PC-3 (cell line): ENCODE measurements around the gene TNFRSF25. TPM values are rescaled to one million over a fixed set of nuclear protein-coding genes. Genes with fewer than 3 reads are reported as not detected.

ENCODE experiments used
- ATAC-seq: fragments of 200-7000 bp; cut with Tn5 transposase; 2 replicates; pipeline ENCODE4 v1.9.1; 2020; ENCODE audit warnings: mild to moderate bottlenecking, moderate library complexity
- BruUV-seq: library from RNA; stranded (reverse); fragments of 400-500 nt; replicated peaks from 2 replicates; lab custom pipeline; 2021; lab: Mats Ljungman, UMichigan
- CTCF ChIA-PET: fragments of 300-600 bp; sonication (Branson Sonifier 250); formaldehyde crosslinking; loops from one replicate; lab custom pipeline; 2022; ENCODE audit warnings: antibody characterized with exemption; lab: Charles Lee
- POLR2A ChIA-PET: fragments of 300-600 bp; sonication (Branson Sonifier 250); formaldehyde crosslinking; loops from one replicate; lab custom pipeline; 2022; ENCODE audit warnings: antibody characterized with exemption; ENCODE audit not compliant: unreplicated experiment; lab: Charles Lee
- DNase-seq: peaks from one replicate; pipeline ENCODE4 v3.0.0-alpha.2; 2015
- H2AFZ ChIP-seq: fragments of 300-600 bp; sonication (generic); 2 replicates; pipeline ENCODE4 v1.6.0; 2016; ENCODE audit warnings: antibody characterized with exemption, low read length
- H3F3A ChIP-seq: fragments of 300-600 bp; sonication (generic); one replicate; pipeline ENCODE4 v1.6.0; 2017; ENCODE audit warnings: antibody characterized with exemption, low read length, control low read depth, mild to moderate bottlenecking; ENCODE audit not compliant: unreplicated experiment
- H3K27ac ChIP-seq: fragments of 300-600 bp; sonication (generic); 2 replicates; pipeline ENCODE4 v1.5.1; 2016; ENCODE audit warnings: mild to moderate bottlenecking, low read length
- H3K27me3 ChIP-seq: fragments of 300-600 bp; sonication (generic); 2 replicates; pipeline ENCODE4 v1.6.1; 2016; ENCODE audit warnings: low read length, mixed read lengths
- H3K36me3 ChIP-seq: fragments of 300-600 bp; sonication (generic); 2 replicates; pipeline ENCODE4 v1.6.1; 2016; ENCODE audit warnings: low read depth, mixed run types, low read length, mixed read lengths
- H3K4me1 ChIP-seq: fragments of 300-600 bp; sonication (generic); 2 replicates; pipeline ENCODE4 v1.5.1; 2016; ENCODE audit warnings: low read length; ENCODE audit not compliant: insufficient read depth
- H3K4me2 ChIP-seq: fragments of 300-600 bp; sonication (generic); 2 replicates; pipeline ENCODE4 v1.6.0; 2016; ENCODE audit warnings: low read length
- H3K4me3 ChIP-seq: fragments of 300-600 bp; sonication (generic); 2 replicates; pipeline ENCODE4 v1.5.1; 2016; ENCODE audit warnings: mild to moderate bottlenecking, low read length, mixed read lengths
- H3K79me2 ChIP-seq: fragments of 300-600 bp; sonication (generic); 2 replicates; pipeline ENCODE4 v1.6.1; 2017; ENCODE audit warnings: low read length, mixed read lengths
- H3K9ac ChIP-seq: fragments of 300-600 bp; sonication (generic); 2 replicates; pipeline ENCODE4 v1.6.0; 2016; ENCODE audit warnings: mild to moderate bottlenecking, low read length
- H3K9me2 ChIP-seq: fragments of 300-600 bp; sonication (generic); replicated peaks from 2 replicates; pipeline ENCODE4 v1.6.1; 2016; ENCODE audit warnings: mixed run types, low read length, mixed read lengths
- H3K9me3 ChIP-seq: fragments of 300-600 bp; sonication (generic); 2 replicates; pipeline ENCODE4 v1.6.1; 2016; ENCODE audit warnings: low read length, mixed read lengths
- H4K20me1 ChIP-seq: fragments of 300-600 bp; sonication (generic); 2 replicates; pipeline ENCODE4 v1.6.1; 2016; ENCODE audit warnings: low read length, mixed read lengths
- EZH2 ChIP-seq: fragments of 300-600 bp; sonication (generic); IDR thresholded peaks from one replicate; pipeline ENCODE4 v1.6.1; 2017; ENCODE audit warnings: antibody characterized with exemption, mild to moderate bottlenecking, low read length; ENCODE audit not compliant: unreplicated experiment
- EZH2phosphoT487 ChIP-seq: fragments of 300-600 bp; sonication (generic); IDR thresholded peaks from 2 replicates; pipeline ENCODE4 v1.6.1; 2018; ENCODE audit warnings: mild to moderate bottlenecking, antibody characterized with exemption, low read length, borderline replicate concordance
- intact Hi-C: fragments of 100-400 bp; cut with micrococcal nuclease; formaldehyde crosslinking; loops from 2 replicates; pipeline ENCODE4 v1.9.0; 2023
- total RNA-seq: library from RNA; depleted of rRNA; stranded (reverse); fragments of >200 nt; gene quantifications from 2 replicates; pipeline ENCODE4 v1.2.3, GENCODE V29; 2014
- TF ChIP-seq, protein P1 (sequence below): fragments of 300-600 bp; sonication (generic); conservative IDR thresholded peaks from 2 replicates; pipeline ENCODE4 v1.5.1; 2017; ENCODE audit warnings: antibody characterized with exemption, low read depth, mild to moderate bottlenecking, low read length

TNFRSF25 gene
- total RNA-seq, 1 experiment from 2014 or later = 42.5 TPM

DNA sequence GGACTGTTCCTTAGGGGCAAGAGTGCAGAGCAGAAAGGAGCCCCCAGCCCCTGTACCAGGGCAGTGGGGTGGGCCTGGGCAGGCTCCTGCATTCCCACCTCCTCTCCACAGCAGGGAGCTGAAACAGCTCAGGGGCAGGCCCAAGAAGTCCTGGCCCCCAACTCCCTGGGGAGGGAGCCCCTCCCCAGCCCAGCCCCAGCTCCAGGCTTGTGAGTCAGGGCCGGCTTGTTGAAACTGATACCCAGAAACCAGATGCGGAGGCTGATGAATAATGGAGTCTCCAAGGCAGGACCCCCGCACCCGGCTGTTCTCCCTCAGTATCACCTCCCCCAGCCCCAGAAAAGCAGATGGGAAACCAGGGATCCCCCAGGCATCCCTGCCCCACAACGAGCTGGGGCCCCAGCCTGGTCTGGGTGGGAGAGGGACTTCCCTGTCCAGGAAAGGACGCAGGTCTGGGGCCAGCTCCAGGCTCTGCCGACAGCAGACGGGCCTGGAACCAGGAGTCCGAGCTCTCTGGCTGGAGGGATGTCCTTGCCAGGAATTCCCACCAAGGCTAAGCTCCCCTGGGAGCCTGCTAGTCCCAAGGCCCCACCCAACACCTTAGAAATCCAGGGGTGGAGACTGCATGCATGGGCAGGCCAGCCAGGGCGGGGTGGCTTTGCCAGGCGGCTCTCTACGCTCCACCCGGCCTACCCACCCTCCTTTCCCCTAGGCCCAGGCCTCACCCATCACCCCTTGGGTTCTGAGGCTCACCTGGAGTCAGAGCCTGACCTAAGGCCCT lies 22.8 kb upstream of the TNFRSF25 start:
- Histone ChIP-seq H3K9me3 (no peaks in the 10 kb centered on the region), H3K9ac (peak overlapping the region; percentile 93), H3K4me1 (peaks cover 51% of the 10 kb centered on the region), H3K4me2 (peak overlapping the region; percentile 96), H3K27ac (0 out of 2 replicates have a peak overlapping the region, but pooled peaks have one; percentile 1), H3K27me3 (no peaks in the 10 kb centered on the region), H3K9me2 (no peaks in the 10 kb centered on the region), H3K79me2 (peaks cover 44% of the 10 kb centered on the region), H2AFZ (no peak overlapping the region), H3K4me3 (peak overlapping the region; percentile 89), H3F3A (peaks cover 7% of the 10 kb centered on the region), H4K20me1 (no peaks in the 10 kb centered on the region), H3K36me3 (no peaks in the 10 kb centered on the region)
- TF ChIP-seq, protein P1, sequence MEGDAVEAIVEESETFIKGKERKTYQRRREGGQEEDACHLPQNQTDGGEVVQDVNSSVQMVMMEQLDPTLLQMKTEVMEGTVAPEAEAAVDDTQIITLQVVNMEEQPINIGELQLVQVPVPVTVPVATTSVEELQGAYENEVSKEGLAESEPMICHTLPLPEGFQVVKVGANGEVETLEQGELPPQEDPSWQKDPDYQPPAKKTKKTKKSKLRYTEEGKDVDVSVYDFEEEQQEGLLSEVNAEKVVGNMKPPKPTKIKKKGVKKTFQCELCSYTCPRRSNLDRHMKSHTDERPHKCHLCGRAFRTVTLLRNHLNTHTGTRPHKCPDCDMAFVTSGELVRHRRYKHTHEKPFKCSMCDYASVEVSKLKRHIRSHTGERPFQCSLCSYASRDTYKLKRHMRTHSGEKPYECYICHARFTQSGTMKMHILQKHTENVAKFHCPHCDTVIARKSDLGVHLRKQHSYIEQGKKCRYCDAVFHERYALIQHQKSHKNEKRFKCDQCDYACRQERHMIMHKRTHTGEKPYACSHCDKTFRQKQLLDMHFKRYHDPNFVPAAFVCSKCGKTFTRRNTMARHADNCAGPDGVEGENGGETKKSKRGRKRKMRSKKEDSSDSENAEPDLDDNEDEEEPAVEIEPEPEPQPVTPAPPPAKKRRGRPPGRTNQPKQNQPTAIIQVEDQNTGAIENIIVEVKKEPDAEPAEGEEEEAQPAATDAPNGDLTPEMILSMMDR = no peak
- no peak for TF ChIP-seq EZH2phosphoT487
- no peak for TF ChIP-seq EZH2
- ATAC-seq = peak; percentile 3; the same call in 1 of the 2 replicates
- no TSS peak for BruUV-seq
- ChIA-PET CTCF (interaction anchor here (0.6 to 1.7 kb wide), 3 partner anchors 33 to 35 kb away, joined by 3 to 5 read pairs (median 3); no protein-coding TSS in a partner anchor), POLR2A (interaction anchor here (0.6 kb wide), 1 partner anchor 179 kb away, joined by 3 read pairs; no protein-coding TSS in a partner anchor)
- DNase-seq = peak; percentile 58
- intact Hi-C loops = loop anchor here (5.0 kb wide), 1 partner anchor 139 kb away; no protein-coding TSS in a partner anchor

GRCh38 chr1:6487804-6488484 lies 22.0 kb upstream of the TNFRSF25 start:
- H3K27ac ChIP-seq = no peak overlapping the region
- peaks cover 44% of the 10 kb centered on the region for H3K79me2 ChIP-seq
- BruUV-seq = no TSS peak
- H3K9ac ChIP-seq = no peak overlapping the region
- H3K9me2 ChIP-seq = no peaks in the 10 kb centered on the region
- no peaks in the 10 kb centered on the region for H4K20me1 ChIP-seq
- H3K4me1 ChIP-seq = peaks cover 46% of the 10 kb centered on the region
- intact Hi-C loops = loop anchor here (5.0 kb wide), 1 partner anchor 139 kb away; no protein-coding TSS in a partner anchor
- no peaks in the 10 kb centered on the region for H3K9me3 ChIP-seq
- H3K4me2 ChIP-seq = no peak overlapping the region
- ATAC-seq (no peak), DNase-seq (no peak)
- no peak overlapping the region for H3K4me3 ChIP-seq
- H2AFZ ChIP-seq = no peak overlapping the region
- ChIA-PET CTCF (interaction anchor here (1.7 kb wide), 1 partner anchor 36 kb away, joined by 5 read pairs; no protein-coding TSS in a partner anchor), POLR2A (interaction anchor here (0.6 kb wide), 1 partner anchor 29 kb away, joined by 4 read pairs; no protein-coding TSS in a partner anchor)
- peaks cover 7% of the 10 kb centered on the region for H3F3A ChIP-seq
- TF ChIP-seq EZH2 (no peak), EZH2phosphoT487 (no peak)
- TF ChIP-seq, protein P1 = no peak
- H3K36me3 ChIP-seq = no peaks in the 10 kb centered on the region
- H3K27me3 ChIP-seq = no peaks in the 10 kb centered on the region
